ENCODE measurements around the gene SETD6. TPM values are rescaled to one million over a fixed set of nuclear protein-coding genes. Genes with fewer than 3 reads are reported as not detected.

SETD6 gene
- total and polyA plus RNA-seq, 2 donors from 2014 or later, result 13.7 to 25.0 TPM

- no peaks in the 10 kb centered on the region for H3K9me3 ChIP-seq (ENCODE audit: control insufficient read depth in 2 of 3, insufficient read depth in 1 of 3, low read length in 3 of 3)
- H3K27me3 ChIP-seq (ENCODE audit: control insufficient read depth, insufficient read depth, low read length), result no peaks in the 10 kb centered on the region
- TF ChIP-seq, protein P1, sequence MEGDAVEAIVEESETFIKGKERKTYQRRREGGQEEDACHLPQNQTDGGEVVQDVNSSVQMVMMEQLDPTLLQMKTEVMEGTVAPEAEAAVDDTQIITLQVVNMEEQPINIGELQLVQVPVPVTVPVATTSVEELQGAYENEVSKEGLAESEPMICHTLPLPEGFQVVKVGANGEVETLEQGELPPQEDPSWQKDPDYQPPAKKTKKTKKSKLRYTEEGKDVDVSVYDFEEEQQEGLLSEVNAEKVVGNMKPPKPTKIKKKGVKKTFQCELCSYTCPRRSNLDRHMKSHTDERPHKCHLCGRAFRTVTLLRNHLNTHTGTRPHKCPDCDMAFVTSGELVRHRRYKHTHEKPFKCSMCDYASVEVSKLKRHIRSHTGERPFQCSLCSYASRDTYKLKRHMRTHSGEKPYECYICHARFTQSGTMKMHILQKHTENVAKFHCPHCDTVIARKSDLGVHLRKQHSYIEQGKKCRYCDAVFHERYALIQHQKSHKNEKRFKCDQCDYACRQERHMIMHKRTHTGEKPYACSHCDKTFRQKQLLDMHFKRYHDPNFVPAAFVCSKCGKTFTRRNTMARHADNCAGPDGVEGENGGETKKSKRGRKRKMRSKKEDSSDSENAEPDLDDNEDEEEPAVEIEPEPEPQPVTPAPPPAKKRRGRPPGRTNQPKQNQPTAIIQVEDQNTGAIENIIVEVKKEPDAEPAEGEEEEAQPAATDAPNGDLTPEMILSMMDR (IDR thresholded peaks at IDR 0.05; ENCODE audit: borderline replicate concordance, extremely low read depth, insufficient read depth), result no peak
- no peak overlapping the region for H3K27ac ChIP-seq (ENCODE audit: low read depth in 2 of 2, low read length in 2 of 2)
- no peak for FAIRE-seq
- H3K4me1 ChIP-seq (ENCODE audit: control insufficient read depth in 2 of 3, insufficient read depth in 2 of 3, low read depth in 1 of 3, low read length in 3 of 3), result peaks cover 0 to 4% (median 0%) of the 10 kb centered on the region in 3 donors
- no peak overlapping the region for H3K9ac ChIP-seq (ENCODE audit: low read length in 3 of 3)
- no peaks in the 10 kb centered on the region for H3K36me3 ChIP-seq (ENCODE audit: control insufficient read depth in 2 of 3, insufficient read depth in 3 of 3, low read length in 3 of 3)
- H3K4me3 ChIP-seq (ENCODE audit: low read length in 3 of 3), result no peak overlapping the region
- DNase-seq, result peak in 2 of 5 donors; percentile 54 to 73
- intact Hi-C loops (cut with DNase I), result no loop called here
Measured at GRCh38 chr16:58510097-58510775, 5.1 kb upstream of the SETD6 start.

DNA sequence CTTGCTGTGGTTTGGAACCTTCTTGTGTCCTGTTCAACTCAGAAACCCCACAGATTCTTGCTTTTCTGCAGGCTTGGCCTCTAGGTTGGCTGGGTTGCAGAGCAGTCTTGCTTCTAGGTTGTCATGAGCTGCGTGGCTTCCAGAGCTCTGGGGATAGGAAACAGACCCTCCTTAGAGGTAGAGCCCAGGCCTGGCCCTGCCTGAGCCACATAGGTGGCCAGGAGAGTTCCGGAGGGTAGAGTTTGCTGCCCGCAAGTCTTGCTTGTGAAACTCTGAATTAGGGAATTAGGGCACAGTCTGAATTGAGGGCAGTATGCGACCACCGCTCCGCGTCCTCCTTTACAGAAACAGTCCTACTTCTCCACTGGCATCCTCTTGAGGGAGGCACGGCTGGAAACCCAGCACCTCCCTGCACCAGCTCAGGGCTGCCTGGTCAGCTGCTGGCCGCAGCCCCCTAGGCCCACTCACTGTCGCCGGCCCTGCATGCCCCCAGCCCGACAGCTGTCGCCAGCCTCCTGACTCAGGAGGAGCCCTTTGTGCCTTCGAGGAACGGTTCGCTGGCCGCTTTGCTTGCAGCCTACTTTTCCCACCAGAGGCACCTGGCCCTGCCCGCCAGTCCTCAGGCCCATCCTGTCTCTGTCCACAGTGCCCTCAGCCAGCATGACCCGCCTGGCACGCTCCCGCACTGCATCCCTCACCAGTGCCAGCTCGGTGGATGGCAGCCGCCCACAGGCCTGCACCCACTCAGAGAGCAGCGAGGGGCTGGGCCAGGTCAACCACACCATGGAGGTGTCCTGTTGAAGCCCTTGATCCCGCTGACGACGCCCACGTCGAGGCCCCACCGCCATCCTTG, 4.3 kb upstream of the SETD6 start:
- TF ChIP-seq, protein P1 (IDR thresholded peaks at IDR 0.05; ENCODE audit: borderline replicate concordance, extremely low read depth, insufficient read depth), result no peak
- Histone ChIP-seq H3K4me1 (ENCODE audit: control insufficient read depth in 2 of 3, insufficient read depth in 2 of 3, low read depth in 1 of 3, low read length in 3 of 3) (peaks cover 0 to 4% (median 0%) of the 10 kb centered on the region in 3 donors), H3K9ac (ENCODE audit: low read length in 3 of 3) (no peak overlapping the region), H3K4me3 (ENCODE audit: low read length in 3 of 3) (no peak overlapping the region), H3K36me3 (ENCODE audit: control insufficient read depth in 2 of 3, insufficient read depth in 3 of 3, low read length in 3 of 3) (no peaks in the 10 kb centered on the region), H3K27ac (ENCODE audit: low read depth in 2 of 2, low read length in 2 of 2) (no peak overlapping the region), H3K9me3 (ENCODE audit: control insufficient read depth in 2 of 3, insufficient read depth in 1 of 3, low read length in 3 of 3) (no peaks in the 10 kb centered on the region), H3K27me3 (ENCODE audit: control insufficient read depth, insufficient read depth, low read length) (no peaks in the 10 kb centered on the region)
- FAIRE-seq, result no peak
- intact Hi-C loops (cut with DNase I), result no loop called here
- DNase-seq, result peak in 2 of 5 donors; percentile 52 to 75

- TF ChIP-seq, protein P1 (IDR thresholded peaks at IDR 0.05; ENCODE audit: borderline replicate concordance, extremely low read depth, insufficient read depth), result peak; percentile 62
- H3K27me3 ChIP-seq (ENCODE audit: control insufficient read depth, insufficient read depth, low read length), result no peaks in the 10 kb centered on the region
- intact Hi-C loops (cut with DNase I), result no loop called here
- no peaks in the 10 kb centered on the region for H3K9me3 ChIP-seq (ENCODE audit: control insufficient read depth in 2 of 3, insufficient read depth in 1 of 3, low read length in 3 of 3)
- FAIRE-seq (no peak), DNase-seq (peak; percentile 63 to 87 (median 79))
- H3K36me3 ChIP-seq (ENCODE audit: control insufficient read depth in 2 of 3, insufficient read depth in 3 of 3, low read length in 3 of 3), result peaks cover 0 to 6% (median 0%) of the 10 kb centered on the region in 3 donors
- H3K9ac ChIP-seq (ENCODE audit: low read length in 3 of 3), result no peak overlapping the region
- H3K4me3 ChIP-seq (ENCODE audit: low read length in 3 of 3), result no peak overlapping the region
- H3K4me1 ChIP-seq (ENCODE audit: control insufficient read depth in 2 of 3, insufficient read depth in 2 of 3, low read depth in 1 of 3, low read length in 3 of 3), result peaks cover 0 to 13% (median 0%) of the 10 kb centered on the region in 3 donors
- H3K27ac ChIP-seq (ENCODE audit: low read depth in 2 of 2, low read length in 2 of 2), result no peak overlapping the region
Measured at GRCh38 chr16:58511933-58512815, 3.1 kb upstream of the SETD6 start.
